Nucleus accumbens (tissue), 56 donors: ENCODE measurements around the gene MEIKIN.
"Not testable (repeated sequence)": the region's sequence is repeated elsewhere in the genome, so short reads cannot be mapped to it uniquely, and the experiment has no call there.

Experiments used
- DNase-seq, 56 donors: peaks; one replicate each; lab custom pipeline; 2025; lab: John Stamatoyannopoulos, UW

MEIKIN gene

DNA sequence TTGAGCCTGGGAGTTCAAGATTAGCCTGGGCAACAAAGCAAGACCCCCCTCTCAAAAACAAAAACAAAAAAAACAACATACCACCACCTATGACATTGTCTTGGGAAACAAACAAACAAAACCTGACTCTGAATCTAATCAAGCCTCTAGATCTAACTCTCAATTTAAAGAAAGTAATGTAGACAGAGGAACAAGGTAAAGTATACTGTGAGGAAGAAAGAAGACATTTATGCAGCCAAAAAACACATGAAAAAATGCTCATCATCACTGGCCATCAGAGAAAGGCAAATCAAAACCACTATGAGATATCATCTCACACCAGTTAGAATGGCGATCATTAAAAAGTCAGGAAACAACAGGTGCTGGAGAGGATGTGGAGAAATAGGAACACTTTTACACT lies 167.3 kb downstream of the MEIKIN start:
- not testable (repeated sequence) for DNase-seq

DNA sequence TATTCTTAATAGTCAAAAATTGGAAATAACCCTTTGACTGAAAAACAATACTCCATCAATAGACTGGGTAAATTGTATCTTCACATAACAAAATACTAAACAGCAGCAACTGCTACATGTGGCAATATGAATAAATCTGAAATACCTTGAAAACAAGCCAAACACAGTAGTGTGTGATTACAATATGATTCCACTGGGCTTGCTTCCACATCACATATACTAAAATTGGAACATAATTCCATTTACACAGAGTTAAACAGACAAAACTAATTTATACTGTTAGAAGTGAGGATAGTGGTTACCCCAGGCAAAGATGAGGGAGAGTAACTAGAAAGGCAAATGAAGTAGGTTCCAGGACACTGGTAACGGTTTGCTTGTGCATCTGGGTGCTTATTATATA lies 169.0 kb downstream of the MEIKIN start:
- no peak for DNase-seq

DNA sequence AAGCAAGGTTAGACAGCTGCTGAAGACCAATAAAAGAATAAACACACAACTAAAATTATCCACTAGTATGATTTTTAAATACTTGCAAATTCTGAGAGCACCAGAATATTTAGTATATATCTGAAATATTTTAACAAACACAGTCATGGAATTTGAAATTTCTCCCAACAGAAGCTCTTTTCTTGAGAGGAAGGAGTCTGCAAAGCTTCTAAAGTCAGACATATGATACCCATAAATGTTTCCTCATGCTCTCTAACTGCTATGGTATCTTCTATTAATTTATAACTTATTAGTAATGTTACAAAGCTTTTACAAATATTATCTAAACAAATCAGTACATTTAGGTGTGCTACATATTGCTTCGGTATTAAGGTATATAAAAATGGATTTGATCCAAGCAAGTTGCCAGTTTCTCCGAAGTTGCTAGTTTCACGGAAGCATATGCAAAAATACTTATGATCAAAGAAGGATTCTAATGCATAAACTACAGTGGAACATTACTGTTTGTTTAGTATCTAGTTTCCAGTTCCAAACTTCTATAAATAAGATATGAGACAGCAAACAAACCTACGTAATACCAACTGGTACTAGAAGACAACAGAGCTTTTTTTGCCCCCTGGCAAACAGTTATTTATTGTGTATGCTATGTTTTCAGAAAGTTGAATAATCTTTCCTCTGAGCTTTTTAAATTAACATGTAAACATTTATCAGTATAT lies 170.7 kb downstream of the MEIKIN start:
- DNase-seq, result no peak

DNA sequence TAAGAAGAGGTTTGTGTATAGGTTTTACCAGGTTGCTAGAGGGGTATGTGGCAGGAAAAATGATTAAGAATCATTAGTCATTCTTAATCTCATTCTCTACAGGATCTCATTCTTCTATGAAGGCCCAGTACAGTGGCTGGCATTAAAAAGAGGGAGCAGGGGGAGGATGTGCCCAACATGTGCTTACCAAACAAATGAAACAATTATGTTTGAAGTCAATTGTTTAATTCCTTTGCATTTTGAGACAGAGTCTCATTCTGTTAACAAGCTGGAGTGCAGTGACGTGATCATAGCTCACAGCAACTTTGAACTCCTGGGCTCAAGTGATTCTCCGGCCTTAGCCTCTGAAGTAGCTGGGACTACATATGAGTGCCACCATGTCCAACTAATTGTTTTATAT lies 171.7 kb downstream of the MEIKIN start:
- peak in 43 of 56 donors; percentile 2 to 75 (median 40) for DNase-seq

DNA sequence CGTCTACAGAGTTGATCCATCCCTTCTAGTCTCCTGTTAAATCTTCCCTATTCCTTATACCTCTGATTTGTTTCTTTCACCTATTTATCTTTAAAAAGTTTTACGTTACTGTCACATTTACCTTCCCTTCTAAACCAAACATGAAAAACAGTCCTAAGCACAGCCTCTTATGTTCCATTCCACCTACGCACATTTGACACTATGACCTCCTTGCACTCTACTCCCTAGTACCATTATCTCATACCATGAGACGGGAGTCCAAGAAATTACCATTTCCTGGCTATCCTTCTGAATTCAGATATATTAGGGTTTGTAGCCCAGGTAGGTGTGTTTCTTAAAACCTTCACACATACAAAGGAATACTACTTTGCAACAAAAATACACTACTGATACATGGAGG lies 173.8 kb downstream of the MEIKIN start:
- DNase-seq, result no peak

DNA sequence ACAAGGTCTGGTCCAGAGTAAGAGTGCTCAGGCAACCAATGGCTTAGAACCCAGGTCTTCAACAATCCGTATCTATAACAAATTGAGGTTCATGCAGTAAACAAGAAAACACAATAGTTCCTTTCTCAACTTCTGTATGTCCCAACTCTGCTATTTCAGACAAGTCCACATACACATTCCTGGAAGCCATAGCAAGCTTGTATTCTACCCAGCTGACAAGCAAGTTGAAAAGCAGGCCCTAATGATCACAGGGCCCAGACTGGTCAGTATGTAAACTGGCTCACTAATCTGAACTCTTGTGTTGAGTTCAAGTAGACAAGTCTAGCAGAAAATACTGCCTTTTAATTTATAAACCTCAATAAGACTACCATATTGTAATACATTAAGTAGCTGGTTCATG lies 175.5 kb downstream of the MEIKIN start:
- DNase-seq, result no peak

DNA sequence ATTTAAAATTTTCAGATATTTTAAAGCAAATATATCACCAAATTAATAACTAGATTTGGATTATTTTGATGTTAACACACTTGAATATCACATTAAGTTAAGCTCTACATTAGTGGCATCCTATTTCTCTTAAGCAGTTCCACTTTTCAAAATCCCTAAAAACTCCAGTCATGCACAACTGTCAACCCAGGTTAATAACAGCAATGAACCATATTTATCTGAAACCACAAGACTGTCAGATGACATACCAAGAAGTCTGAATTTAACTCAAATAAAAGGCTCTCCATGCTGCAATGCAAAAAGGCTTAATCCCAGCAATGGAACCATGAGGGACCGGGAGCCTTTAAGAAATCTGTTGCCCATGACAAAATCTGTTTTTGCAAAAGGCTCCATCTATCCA lies 176.1 kb downstream of the MEIKIN start:
- DNase-seq, result no peak

DNA sequence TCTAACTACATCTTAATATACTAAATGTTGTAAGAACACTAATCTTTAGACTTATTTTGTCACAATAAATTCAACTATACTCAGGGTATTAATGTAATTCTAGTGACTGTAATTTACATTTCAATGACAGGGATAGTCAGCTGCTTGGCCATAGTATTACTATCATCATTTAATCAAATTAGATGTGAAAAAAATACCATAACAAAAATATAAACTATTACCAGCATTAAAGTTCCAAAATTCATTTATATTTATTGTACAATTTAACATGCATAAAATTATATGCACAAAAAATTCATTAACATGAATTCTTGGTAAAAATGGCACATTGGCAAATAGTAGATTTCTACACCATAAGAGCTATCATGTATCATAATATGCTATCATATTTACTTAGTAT lies 177.6 kb downstream of the MEIKIN start:
- no peak for DNase-seq

DNA sequence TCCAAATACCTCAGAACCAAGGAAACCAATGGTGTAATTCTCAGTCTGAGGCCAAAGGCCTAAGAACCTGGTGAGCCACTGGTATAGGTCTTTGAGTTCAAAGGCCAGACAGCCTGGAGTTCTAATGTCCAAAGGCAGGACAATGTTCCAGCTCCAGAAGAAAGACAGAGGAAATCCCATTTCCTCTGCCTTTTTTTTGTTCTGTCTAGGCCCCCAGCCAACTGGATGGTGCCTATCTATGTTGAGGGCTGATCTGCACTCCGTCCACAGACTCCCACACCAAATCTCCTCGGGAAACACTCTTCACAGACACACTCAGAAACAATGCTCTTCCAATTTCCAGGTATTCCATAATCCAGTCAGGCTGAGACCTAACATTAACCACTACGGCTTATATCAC lies 178.8 kb downstream of the MEIKIN start:
- DNase-seq, result no peak

DNA sequence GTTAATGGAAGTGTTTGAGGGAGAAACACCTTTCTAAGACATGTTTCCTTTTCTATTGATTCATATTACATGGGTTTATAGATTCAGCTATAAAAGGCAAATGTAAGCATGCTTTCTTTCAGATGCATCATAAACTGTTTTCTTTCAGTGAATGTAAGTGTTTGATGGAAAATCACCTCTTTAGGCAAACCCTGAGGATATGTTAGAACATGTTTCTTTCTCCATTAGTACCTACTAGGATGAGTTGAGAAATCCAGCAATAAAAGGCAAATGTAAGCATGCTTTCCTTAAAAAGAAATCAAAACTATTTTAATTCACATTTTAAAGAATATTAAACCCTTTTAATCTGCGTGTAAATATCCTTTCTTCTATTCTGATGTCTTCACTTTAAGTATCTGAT lies 180.2 kb downstream of the MEIKIN start:
- DNase-seq, result no peak

DNA sequence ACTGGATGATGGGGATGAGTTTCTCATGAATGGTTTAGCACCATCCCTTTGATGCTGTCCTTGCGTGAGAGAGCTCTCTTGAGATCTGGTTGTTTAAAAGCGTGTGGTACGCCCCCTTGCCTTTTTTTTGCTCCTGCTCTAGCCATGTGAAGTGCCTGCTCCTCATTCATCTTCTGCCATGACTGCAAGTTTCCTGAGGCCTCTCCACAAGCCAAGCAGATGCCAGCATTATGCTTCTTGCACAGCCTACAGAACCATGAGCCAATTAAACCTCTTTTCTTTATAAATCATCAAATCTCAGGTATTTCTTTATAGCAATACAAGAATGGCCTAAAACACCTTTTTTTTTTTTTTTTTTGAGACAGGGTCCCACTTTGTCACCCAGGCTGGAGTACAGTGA lies 181.5 kb downstream of the MEIKIN start:
- no peak for DNase-seq

DNA sequence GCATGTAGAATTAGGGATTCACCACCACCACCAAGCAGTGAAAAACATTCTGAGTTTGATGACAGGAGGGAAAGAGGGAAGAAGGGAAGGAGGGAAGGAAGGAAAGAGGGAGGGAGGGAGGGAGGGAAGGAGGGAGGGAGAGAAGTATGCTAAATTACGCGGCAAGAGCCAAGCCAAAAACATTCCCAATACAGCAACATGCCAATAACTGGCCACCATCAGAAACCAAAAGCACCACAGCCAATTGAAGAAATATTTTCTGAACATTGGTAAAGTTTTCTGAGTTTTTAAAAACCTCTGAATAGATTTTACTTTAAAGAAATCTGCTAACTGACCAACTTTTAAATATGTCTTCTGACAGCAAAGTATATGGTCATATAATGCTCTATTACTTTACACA lies 184.7 kb downstream of the MEIKIN start:
- no peak for DNase-seq

DNA sequence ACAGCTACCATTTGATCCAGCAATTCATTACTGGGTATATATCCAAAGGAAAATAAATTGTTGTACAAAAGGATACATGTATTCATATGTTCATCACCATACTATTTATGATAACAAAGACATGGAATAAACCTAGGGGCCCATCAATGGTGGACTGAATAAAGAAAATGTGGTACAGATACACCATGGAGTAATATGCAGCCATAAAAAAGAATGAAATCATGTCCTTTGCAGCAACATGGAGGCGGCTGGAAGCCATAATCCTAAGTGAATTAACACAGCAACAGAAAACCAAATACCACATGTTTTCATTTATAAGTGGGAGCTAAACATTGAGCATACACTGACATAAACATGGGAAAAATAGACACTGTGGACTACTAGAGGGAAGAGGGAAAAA lies 185.8 kb downstream of the MEIKIN start:
- DNase-seq, result no peak

DNA sequence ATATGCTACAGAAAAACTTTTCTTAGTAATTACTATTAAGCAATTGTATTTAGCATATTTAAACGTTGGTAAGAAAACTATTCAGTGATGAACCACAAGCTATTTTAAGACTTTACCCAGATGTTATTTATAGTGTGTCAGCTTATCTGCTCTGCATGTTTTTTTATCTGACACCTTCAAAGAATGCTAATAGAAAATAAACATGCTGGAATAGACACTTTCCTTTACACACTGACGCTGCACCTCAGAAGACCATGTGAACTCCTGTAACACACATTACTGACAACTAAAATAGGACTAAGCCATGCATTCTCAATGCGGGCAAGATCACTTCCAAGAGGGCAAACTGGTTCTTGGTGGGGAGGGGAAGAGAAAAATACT lies 187.0 kb downstream of the MEIKIN start:
- no peak for DNase-seq

DNA sequence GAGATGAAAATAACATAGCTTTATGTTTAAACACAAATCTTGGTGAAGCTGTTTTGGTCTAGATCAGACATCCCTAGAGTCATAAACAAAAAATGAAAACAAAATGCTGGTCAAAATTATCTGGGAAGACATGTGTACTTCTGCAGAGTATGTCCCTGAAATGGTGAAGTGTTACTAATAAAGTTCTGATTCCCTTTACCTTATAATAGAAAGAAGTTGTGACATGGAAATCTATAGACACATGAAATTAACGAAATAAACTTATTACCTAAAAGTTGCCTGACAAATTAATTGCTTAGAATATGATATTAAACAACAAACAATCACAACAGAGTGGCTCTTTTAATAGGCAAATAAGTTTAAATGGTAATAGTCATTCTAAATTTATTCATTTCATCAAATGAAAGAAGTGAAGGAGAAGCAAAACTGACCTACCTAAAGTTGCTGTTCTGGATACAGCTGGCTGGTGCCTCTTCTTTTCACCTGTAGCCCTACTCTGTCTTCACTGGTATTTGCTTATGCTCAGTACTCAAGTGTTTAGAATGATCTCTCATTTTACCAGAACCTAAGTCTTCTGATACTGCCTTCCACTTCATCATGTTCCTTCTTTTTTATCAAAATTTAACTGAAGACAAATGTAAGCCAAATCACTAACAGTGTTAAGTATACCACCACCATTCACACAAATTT lies 187.5 kb downstream of the MEIKIN start:
- no peak for DNase-seq
